ENCODE measurements around the gene CRIP1.

The CRIP1 gene

DNA sequence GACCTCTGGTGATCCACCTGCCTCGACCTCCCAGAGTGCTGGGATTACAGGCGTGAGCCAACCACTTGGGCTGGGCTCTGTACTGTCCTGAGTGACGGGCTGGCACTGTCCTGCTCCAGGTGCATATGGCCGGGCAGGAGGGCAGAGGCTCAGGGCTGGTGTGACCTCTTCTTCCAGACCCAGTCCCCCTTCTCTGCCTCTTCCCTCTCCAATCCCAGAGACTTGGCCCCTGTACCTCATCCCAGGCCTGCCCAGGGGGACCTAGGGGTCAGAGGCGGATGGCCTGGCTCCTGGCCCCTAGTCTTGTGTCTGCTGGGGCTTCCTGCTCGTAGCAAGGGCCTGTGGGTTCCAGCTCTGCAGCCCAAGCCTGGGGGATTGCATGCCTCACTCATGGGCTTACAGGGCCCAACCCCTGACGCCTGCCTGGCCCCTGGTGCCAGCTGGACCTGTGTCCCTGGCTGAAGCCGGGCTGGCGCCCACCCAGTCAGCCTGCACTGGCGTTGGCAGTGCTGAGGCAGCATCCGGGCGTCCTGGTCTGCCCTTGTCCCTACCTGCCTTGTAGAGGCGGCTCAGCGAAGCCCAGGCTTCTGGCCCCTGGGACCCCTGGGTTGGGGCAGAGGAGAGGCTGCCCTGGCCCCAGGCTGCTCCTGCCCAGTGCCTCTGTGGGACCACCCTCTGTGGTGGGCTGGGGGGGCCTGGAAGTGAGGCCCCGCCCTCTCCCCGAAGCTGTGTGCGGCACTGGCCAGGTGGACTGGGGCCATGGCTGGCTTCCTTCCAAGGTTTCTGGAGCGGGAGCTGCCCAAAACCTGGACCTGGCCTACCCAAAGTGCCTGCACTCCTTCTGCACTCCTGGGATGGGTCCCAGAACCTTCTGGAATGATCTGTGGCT is 8.7 kb downstream of the CRIP1 start:
- DNase-seq: no peak

DNA sequence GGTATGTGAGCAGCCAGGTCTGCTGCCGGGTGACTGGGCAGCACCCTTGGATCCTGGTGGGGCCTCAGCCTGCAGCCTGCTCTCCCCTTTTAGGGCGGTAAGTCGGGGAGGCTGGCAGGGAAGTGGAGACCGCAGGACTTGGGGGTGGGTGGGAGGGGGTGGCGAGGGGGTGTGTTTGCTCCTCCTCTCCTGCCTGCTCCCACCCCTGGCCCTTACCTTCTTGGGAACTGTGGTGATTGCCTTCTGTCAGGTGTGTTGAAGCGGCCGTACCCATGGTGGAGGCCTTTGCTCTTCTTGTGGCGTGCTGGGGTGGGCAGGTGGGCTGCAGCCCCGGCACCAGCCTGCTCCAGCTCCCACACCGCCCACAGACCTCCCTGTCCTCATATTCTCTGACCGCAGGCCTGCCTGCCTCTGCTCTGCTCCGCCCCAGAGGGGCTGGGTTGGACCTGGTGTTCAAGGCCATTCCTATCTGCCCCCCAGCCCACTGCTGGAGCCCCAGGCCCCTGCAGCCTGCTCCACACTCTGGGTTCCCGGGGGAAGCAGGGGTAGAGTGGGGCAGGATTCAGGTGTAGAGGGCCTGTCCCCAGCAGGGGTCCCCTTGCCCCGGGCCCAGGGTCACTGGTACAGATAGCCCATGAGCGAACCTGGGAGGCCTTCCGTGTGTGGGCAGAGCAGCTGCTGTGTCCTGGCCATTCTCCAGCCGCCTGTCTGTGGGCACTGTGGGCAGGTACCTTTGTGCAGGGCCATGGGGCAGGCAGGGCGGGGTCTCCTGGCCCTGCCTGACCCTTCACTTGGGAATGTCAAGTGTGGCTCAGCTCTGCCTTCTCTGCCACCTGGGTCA is 9.5 kb downstream of the CRIP1 start:
- DNase-seq: peak; percentile 26

DNA sequence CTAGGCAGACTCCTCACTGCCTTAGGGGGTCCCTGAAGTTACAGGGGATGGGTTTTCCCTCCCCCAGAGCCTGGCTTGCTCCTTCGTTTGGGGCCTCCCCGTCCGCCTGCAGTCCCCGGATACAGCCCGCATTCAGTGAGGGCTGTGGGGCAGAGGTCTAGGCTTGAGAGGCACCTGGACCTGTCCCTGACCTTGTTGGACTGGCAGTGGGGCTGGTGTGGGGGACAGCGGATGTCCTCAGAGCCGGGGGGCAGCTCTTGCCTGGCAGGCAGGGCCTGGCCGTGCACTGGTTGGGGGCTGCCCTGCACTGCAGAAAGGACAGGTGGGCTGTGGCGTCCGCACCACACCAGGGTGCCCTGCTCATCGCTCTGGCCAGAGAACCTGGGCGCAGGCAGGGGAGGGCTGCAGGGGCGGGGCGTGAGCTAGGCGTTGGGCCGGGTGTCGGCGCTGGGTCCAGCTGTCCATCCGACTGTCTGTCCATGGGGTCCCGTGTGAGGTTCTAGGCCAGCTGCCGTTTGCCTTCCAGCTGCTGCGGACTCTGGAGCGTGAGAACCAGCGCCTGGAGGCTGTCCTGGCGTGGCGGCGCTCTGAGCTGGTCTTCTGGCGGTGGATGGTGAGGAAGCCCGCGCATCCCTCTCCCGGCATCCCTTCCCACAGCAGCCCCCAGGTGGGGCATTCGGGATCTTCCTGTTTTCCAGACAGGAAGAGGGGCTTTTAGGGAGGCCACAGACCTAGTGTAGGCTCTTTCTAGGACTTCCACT is 10.3 kb downstream of the CRIP1 start:
- peak; percentile 28 for DNase-seq

DNA sequence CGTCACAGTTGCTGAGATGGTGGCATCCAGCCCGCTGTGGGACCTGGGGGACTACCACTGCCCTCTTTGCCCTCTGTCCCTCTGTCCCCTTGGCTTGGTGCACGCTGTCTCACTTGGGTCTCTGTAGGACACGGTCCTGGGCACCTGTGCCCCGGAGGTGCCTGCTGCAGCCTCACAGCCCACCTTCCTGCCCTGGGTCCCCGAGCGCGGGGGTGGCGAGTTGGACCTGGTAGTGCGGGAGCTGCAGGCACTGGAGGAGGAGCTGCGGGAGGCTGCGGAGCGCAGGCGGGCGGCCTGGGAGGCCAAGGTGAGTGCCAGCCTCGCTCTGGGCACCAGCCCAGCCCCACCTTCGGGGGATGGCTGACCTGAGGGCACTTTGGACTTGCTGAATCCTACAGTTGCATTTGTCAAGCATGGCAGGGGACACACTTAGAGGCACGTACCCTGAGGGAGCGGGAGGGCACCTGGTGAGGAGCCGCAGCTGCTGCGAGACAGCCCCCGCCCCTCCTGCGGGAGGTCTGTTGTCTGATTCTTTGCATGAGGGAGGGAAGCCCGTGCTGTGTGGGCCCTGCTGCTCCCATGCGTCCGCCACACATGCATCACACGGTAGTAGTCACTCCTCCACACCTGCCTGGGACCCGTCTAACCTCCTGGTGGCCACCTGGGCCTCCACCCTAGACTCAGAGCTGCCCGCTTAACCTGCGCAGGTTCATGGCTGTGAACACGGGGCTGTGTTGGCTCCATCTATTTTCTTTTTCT is 11.2 kb downstream of the CRIP1 start:
- no peak for DNase-seq

DNA sequence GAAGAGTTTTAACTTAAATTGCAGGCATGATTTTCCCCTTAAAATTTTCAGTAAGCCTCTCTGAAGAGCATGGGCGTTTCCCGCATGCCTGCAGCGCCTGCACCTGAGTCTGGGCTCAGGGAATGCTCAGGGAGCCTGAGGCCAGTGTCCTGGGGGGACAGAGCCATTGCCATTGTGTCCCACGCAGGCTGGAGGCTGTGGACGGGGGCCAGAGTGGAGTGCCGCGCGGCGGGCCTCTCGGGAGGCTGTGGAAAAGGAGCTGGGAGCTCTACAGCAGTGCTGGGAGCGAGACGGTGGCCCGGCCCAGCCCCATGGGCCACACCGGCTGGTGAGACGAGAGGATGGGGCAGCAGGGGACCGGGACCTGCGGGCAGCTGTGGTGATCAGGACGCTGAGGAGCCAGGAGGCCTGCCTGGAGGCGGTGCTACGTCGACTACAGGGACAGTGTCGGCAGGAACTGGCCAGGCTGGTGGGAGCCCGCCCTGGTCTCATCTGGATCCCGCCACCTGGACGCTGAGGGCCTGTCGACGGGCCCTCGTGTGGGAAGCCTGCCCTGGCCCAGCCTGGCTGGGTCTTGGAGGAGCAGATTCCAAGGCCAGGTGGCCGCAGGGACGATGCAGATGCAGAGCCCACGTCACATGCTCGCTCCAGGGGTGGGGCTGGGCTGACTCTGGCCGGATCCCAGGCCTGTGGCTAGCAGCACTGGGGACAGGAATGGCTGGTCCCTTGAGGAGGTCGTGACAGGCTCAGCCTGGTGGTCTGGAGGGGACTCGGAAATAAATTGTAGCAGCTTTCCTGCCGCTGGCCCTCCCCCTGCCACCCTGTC is 12.0 kb downstream of the CRIP1 start:
- DNase-seq: no peak

DNA sequence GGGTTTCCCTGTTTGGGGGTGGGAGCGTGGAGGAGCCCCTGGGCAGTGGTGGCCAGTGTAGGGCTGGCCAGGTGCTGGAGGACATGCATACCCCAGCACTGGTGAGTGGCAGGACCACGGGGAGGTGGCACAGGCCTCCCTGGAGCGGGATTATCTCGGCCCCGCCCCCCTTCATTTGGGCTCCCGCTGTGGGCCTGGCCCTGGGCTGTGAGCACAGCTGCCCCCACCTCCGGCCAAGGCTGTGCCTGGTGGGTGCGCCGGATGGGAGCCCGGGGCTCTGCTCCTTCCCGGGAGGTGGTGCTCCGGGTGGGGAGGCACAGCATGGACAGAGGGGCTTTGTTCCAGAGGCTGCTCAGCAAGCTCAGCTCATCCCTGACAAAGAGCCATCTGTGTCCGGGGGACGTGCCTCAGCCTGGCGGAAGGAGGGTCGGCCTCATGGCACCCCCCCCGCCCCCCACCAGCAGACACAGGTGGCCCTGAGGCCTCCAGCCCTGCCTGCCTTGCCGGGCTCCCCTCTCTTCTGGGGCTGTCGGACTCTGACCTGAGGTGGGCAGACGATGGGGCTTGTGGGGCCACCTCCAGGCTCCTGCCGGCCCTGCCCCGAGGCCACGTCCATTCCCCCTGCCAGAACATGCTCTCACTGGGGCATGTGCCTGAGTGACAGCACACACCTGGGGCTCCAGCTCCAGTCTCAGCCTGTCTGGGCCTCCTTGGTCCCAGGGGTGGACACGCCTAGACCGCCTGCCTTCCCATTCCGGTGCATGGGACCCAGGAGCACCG is 12.8 kb downstream of the CRIP1 start:
- DNase-seq: no peak

DNA sequence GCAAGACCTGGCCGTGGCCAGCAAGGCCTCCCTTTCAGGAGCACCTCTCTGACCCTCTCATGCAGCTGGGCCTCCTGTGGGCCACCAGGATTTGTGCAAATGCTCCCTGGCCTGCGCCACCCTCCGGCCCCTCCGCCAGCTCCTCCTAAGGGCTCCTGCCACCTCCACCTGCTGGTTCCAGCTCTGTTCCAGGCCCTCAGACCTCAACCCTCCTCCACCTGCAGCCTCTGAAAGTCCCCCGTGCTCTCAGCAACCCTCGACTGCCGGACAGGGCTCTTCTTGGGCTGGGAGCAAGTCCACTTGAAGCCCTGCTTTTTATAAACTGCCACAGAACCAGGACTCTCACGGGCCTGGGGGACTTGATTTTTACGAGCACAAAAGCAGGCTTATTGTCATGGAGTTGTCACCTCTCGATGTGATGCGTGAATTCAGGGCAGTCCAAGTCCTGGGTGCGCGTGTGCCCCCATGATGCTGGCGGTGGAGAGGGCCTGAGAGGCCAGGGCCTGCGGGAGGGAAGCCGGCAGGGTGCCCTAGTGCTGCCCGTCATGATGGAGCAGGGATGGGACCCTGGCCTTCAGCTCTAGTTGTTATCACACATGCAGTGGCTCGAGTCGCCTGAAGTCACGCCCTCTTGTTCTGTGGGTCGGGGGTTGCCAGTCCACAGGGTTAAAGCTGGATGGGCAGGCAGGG is 13.5 kb downstream of the CRIP1 start:
- DNase-seq: no peak

DNA sequence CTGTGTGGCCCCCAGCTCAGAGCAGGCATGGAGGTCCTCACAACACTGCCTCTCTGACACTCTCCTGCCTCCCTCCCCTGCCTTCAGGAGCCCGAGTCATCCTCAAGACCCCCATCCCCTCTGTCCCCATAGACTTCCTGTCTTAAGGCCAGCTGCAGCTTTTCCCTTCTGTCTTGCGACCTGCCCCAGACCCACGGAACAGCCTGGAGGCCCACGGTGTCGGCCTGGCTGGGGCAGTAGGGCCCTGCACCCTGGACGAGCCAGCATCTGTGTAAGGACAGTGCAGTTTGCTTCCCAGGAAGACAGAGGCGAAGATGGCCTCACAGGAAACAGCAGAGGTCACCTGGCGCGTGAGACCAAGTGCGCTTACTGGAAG is 14.0 kb downstream of the CRIP1 start:
- no peak for DNase-seq

DNA sequence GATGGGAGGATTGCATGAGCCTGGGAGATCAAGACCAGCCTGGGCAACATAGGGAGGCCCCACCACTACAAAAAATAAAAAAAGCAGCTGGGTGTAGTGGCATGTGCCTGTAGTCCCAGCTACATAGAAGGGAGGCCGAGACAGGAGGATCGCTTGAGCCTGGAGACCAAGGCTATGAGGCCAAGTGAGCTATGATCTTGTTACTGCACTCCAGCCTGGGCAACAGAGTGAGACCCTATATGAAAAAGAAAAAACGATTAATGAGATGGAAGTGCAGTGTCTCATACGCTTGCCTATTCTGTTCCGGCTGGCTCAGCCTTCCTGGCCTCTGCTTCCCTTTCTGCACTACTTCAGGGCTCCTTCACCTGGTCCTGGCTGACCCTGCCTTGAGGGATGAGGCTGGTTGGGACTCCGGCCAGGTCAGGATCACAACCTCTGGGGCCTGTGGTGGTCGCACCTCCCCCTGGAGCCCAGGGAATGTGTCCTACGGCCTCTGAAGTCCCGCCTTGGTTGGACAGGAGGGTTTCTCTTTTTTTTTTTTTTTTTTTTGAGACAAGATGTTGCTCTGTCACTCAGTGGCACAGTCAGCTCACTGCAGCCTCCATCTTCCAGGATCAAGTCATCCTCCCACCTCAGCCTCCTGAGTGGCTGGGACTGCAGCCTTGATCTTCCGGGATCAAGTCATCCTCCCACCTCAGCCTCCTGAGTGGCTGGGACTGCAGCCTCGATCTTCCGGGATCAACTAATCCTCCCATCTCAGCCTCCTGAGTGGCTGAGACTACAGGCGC is 15.0 kb downstream of the CRIP1 start:
- no peak for DNase-seq

DNA sequence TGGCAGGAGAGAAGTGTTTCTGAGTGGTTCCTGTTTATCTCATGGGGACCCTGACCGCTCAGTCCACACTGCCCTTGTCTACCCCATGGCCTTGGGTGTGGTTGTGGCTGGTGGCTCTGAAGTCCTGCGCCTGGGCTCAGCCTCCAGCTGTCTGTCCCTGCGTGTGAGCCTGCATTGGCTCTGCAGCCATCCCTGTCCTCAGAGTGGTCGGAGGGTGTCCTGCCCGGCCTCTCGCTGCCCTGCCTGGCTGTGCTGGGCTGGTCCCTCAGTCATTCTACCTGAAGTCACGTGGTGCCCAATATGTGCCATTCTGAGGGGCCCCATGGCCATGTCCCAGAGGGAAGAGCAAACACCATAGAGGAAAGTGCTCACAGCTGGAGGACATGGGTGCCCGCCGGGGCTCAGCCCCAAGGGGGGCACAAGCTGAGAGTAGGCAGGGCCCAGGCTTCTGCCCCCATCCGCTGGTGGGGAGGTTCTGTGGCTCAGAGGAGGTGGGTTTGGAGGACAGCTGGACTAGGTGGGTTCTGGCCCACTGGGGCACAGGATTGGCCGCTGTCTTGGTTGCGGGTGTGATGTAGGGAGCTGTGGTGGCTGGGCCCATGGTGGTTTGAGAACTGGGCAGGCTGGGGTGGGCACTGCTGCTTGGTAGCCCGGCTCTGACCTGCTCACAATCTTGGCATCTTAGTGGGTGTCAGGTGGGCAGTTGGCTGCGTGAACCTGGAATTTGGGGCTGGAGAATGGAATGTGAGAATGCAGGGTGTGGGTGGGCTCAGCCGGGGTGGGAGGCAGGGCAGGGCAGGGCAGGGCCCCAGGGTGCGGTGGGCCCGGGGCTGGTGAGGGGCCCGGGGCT is 16.0 kb downstream of the CRIP1 start:
- no peak for DNase-seq

DNA sequence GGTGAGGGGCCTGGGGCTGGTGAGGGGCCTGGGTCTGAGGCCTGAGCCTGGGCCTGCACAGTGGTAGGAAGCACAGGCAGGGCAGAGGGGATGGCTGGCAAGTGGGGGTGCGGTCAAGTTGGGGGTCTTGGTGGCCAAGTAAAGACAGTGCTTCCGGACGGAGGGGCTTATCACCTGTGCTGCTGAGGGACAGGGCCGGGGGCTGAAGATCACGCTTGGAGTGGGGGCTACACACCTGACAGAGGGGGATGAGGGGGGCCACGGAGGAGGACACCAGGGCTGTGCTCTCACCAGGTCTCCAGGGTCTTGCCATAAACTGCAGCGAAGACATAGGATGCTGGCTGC is 16.6 kb downstream of the CRIP1 start:
- DNase-seq: no peak

DNA sequence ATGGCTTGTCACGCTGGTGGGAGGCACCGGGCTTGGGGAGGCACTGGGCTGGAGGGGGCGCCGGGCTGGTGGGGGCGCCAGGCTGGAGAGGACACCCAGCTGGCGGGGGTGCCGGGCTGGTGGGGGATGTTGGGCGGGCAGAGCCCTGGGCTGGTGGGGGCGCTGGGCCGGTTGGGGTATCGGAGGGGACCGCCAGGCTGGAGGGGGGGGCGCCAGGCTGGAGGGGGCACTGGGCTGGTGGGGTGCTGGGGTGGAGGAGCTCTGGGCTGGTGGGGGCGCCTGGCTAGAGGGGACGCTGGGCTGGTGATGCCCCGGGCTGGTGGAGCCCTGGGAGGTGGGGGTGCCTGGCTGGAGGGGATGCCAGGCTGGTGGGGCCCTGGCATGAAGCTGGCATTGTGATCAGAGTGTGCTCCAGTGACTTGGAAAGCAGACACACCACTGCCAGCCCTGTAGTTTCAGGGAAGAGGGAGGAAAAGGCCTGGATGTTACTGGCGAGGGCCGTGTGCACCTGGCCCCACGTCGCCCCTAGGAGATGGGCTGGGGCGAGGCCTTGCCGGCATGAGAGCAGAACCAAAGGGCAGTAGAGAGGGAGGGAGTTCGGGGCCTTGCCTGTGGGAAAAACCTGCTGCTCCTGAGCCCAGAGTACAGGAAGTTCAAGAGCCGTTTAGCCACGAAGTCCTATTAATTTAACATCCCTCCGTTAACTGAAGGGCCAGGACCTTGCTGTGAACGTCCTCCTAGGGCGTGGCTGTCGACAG is 17.4 kb downstream of the CRIP1 start:
- no peak for DNase-seq

DNA sequence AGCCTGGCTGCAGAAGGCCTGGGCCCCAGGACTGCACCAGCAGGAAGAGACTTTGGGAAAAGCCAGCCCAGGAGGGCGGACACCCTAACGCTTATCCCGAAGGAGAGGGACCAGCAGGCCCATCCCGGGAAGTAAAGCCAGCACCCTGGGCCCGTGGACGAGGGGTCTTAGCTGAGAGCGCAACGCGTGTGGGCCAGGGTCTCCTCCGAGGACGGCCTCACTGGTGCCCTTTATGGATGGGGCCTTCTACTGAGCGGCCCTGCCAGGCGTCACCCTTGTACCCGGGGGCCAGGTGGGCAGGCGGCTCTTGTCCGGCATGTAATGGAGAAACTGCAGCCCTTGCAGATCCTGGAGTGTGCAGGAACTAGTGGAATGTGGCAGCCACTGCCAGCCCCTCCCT is 18.4 kb downstream of the CRIP1 start:
- no peak for DNase-seq

DNA sequence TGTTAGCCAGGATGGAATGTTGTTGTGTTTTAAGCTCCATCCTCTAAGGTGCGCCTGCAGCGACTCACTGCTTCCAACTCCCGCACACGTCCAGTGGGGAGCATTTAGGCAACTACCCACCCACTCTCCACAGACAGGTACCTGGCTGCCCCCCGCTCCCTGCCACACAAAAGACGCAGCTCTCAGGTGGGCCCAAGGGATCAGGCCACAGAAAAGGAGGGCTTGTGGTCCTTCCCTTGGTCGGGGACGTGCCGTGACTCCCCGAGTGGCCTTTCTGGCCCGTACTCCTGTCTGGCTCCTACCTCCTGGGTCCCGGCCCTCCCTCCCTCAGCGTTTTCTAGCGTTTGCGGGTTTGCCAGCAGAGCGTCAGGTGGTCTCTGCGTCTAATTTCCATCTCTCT is 20.6 kb downstream of the CRIP1 start:
- no peak for DNase-seq

DNA sequence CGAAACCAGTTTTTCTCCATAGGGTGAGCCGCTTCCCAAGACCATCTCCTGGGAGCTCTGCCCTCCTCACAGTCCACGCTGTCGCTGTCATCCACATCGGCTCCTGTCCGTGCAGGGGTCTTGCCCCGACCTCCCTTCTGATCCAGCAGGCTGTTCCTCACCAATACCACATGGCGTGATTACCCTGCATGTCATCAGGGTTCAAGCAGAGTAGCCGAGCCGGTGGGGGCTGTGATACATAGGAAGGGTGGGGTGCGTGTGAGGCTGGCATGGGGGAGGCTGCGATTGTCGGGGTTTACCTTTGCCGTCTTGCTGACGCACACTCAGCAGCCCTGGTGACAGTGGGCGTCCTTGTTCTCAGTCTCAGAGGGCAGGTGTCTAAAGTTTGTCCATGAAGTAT is 21.4 kb downstream of the CRIP1 start:
- DNase-seq: no peak

DNA sequence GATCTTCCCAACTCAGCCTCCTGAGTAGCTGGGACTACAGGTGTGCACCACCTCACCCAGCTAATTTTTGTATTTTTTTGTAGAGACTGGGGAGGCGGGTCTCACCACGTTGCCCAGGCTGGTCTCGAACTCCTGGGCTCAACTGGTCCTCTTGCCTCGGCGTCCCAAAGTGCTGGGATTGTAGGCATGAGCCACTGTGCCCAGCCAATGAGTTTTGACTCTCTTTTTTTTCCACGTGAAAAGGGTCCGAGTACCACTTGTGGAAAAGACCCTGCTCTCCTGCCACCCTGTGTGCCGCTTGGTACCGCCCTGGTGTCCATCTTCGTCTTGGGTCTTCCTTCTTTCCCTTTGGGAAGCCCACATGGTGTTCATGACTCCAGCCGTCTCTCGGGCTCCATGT is 21.9 kb downstream of the CRIP1 start:
- DNase-seq: no peak

DNA sequence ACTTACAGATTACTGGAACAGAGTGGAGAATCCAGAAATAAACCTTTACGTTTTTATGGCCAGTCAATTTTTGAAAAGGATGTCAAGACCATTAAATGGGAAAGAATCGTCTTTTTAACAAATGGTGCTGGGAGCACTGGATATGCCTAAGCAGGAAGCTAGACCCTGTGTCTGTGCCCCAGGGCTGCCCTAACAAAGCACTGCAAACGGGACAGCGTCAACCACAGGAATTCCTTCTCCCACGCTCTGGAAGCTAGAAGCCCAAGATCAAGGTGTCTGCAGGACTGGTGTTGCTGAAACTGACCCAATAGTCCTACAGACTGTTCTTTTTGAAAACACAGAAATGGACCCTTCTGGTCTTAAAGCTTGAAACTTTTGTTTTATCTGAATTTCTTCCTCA is 30.4 kb downstream of the CRIP1 start:
- DNase-seq: no peak

Measured in activated CD4-positive, CD25-positive, alpha-beta regulatory T cell treated with anti-CD3 and anti-CD28 coated beads, Interleukin-2, amount 50 U/mL, for 72 hours (primary cell).